Neutrophil (primary cell): ENCODE measurements around the gene SCNN1B.
"Not testable (repeated sequence)": the region's sequence is repeated elsewhere in the genome, so short reads cannot be mapped to it uniquely, and the experiment has no call there.

Experiments
- H3K27ac ChIP-seq: fragments of 200-600 bp; sonication (generic); 2 replicates; pipeline ENCODE4 v1.5.1; 2016; ENCODE audit warnings: mild to moderate bottlenecking, moderate library complexity
- H3K27me3 ChIP-seq: fragments of 200-600 bp; sonication (generic); 2 replicates; pipeline ENCODE4 v1.6.0; 2016; ENCODE audit warnings: mild to moderate bottlenecking
- H3K36me3 ChIP-seq: fragments of 200-600 bp; sonication (generic); 2 replicates; pipeline ENCODE4 v1.5.1; 2017
- H3K4me1 ChIP-seq, 2 experiments: fragments of 200-600 bp in 1 of 2; sonication (generic) in 1 of 2; 1 replicate in 1 of 2; 2 replicates in 1 of 2; pipeline versions ENCODE4 v1.5.1 to v1.6.1; 2013 to 2016; ENCODE audit warnings: low read depth in 1 of 2, low read length in 1 of 2, mild to moderate bottlenecking in 1 of 2, moderate library complexity in 1 of 2; ENCODE audit not compliant: control insufficient read depth in 1 of 2, insufficient read depth in 1 of 2
- H3K4me3 ChIP-seq, 2 experiments: fragments of 200-600 bp in 1 of 2; sonication (generic) in 1 of 2; 1 replicate in 1 of 2; 2 replicates in 1 of 2; pipeline ENCODE4 v1.5.1; 2013 to 2016; ENCODE audit warnings: low read depth in 1 of 2, low read length in 1 of 2, mild to moderate bottlenecking in 1 of 2, moderate library complexity in 1 of 2
- H3K9me3 ChIP-seq: fragments of 200-600 bp; sonication (generic); 2 replicates; pipeline ENCODE4 v1.5.1; 2016
- CTCF ChIP-seq: fragments of 200-600 bp; sonication (generic); IDR thresholded peaks from 2 replicates; pipeline ENCODE4 v1.5.1; 2016; ENCODE audit warnings: antibody characterized with exemption

Gene SCNN1B

GRCh38 chr16:23298290-23298915, 3.7 kb upstream of the SCNN1B start:
- Histone ChIP-seq H3K36me3 (no peaks in the 10 kb centered on the region), H3K9me3 (no peaks in the 10 kb centered on the region), H3K27ac (no peak overlapping the region), H3K27me3 (peaks cover 60% of the 10 kb centered on the region), H3K4me1 (no peaks in the 10 kb centered on the region), H3K4me3 (no peak overlapping the region)
- TF ChIP-seq CTCF = no peak

- H3K36me3 ChIP-seq, H3K9me3 ChIP-seq, H3K27ac ChIP-seq, H3K4me3 ChIP-seq, H3K4me1 ChIP-seq: not testable (repeated sequence)
- peaks cover 74% of the 10 kb centered on the region for H3K27me3 ChIP-seq
These were observed 2.3 kb upstream of the SCNN1B start for GRCh38 chr16:23299815-23300214.

- no peak overlapping the region for H3K4me3 ChIP-seq
- no peaks in the 10 kb centered on the region for H3K4me1 ChIP-seq
- H3K36me3 ChIP-seq = no peaks in the 10 kb centered on the region
- TF ChIP-seq CTCF = no peak
- H3K27me3 ChIP-seq = peaks cover 67% of the 10 kb centered on the region
- no peaks in the 10 kb centered on the region for H3K9me3 ChIP-seq
- no peak overlapping the region for H3K27ac ChIP-seq
These were observed 654 bp upstream of the SCNN1B start for GRCh38 chr16:23301251-23302044.

- H3K36me3 ChIP-seq = no peaks in the 10 kb centered on the region
- no peaks in the 10 kb centered on the region for H3K9me3 ChIP-seq
- H3K27ac ChIP-seq = no peak overlapping the region
- no peak for TF ChIP-seq CTCF
- H3K27me3 ChIP-seq = peaks cover 57% of the 10 kb centered on the region
- no peaks in the 10 kb centered on the region for H3K4me1 ChIP-seq
- H3K4me3 ChIP-seq = no peak overlapping the region
These were observed 1.6 kb downstream of the SCNN1B start for GRCh38 chr16:23303685-23304084.

- TF ChIP-seq CTCF = no peak
- Histone ChIP-seq H3K4me1 (no peaks in the 10 kb centered on the region), H3K4me3 (no peak overlapping the region), H3K27ac (no peak overlapping the region), H3K36me3 (no peaks in the 10 kb centered on the region), H3K9me3 (no peaks in the 10 kb centered on the region), H3K27me3 (peaks cover 59% of the 10 kb centered on the region)
These were observed 2.5 kb downstream of the SCNN1B start for GRCh38 chr16:23304620-23305019.
